ENCODE data around the gene TBC1D8.

- no peak for TF ChIP-seq CTCF (IDR thresholded peaks at IDR 0.05; ENCODE audit: low read depth, low read length, poor library complexity, severe bottlenecking)
- no peak for TF ChIP-seq EZH2phosphoT487 (IDR thresholded peaks at IDR 0.05; ENCODE audit: borderline replicate concordance, low read length)
Measured at GRCh38 chr2:101147062-101147461, 4.1 kb downstream of the TBC1D8 start.

All from DOHH2 (cell line).